Daoy (cell line): ENCODE results near the gene TSPAN15. TPM values are rescaled to one million over a fixed set of nuclear protein-coding genes. Genes with fewer than 3 reads are reported as not detected.

ENCODE experiments used
- DNase-seq: peaks from one replicate; pipeline ENCODE4 v3.0.0-alpha.2; 2015; ENCODE audit warnings: low read depth
- total RNA-seq: library from RNA; depleted of rRNA; stranded (reverse); fragments of >200 nt; shearing (Covaris generic); gene quantifications from 2 replicates; pipeline ENCODE4 v1.2.3, GENCODE V29; 2014

The TSPAN15 gene
- total RNA-seq, 1 experiment from 2014 or later: 4.6 TPM

- no peak for DNase-seq
Measured at GRCh38 chr10:69417542-69417941, 33.7 kb upstream of the TSPAN15 start.

GRCh38 chr10:69418052-69418752 is 33.1 kb upstream of the TSPAN15 start:
- no peak for DNase-seq

GRCh38 chr10:69419096-69419743 is 32.0 kb upstream of the TSPAN15 start:
- DNase-seq: no peak

- DNase-seq: no peak
Measured at GRCh38 chr10:69419744-69420126, 31.5 kb upstream of the TSPAN15 start.

GRCh38 chr10:69421611-69422308 is 29.5 kb upstream of the TSPAN15 start:
- no peak for DNase-seq

- DNase-seq: no peak
Measured at GRCh38 chr10:69422676-69423075, 28.6 kb upstream of the TSPAN15 start.

GRCh38 chr10:69425041-69425440 is 26.2 kb upstream of the TSPAN15 start:
- no peak for DNase-seq

GRCh38 chr10:69425511-69426298 is 25.6 kb upstream of the TSPAN15 start:
- DNase-seq: no peak

- DNase-seq: no peak
Measured at GRCh38 chr10:69426376-69426727, 24.9 kb upstream of the TSPAN15 start.

- DNase-seq: no peak
Measured at GRCh38 chr10:69428165-69428564, 23.1 kb upstream of the TSPAN15 start.

- no peak for DNase-seq
Measured at GRCh38 chr10:69434169-69434568, 17.1 kb upstream of the TSPAN15 start.

GRCh38 chr10:69434926-69435325 is 16.3 kb upstream of the TSPAN15 start:
- no peak for DNase-seq

- DNase-seq: no peak
Measured at GRCh38 chr10:69435966-69436520, 15.2 kb upstream of the TSPAN15 start.

GRCh38 chr10:69437321-69438259 is 13.7 kb upstream of the TSPAN15 start:
- no peak for DNase-seq

GRCh38 chr10:69438536-69439349 is 12.5 kb upstream of the TSPAN15 start:
- peak; percentile 62 for DNase-seq

GRCh38 chr10:69439350-69439739 is 11.9 kb upstream of the TSPAN15 start:
- peak; percentile 41 for DNase-seq

- DNase-seq: peak; percentile 43
Measured at GRCh38 chr10:69439813-69440506, 11.3 kb upstream of the TSPAN15 start.

- DNase-seq: no peak
Measured at GRCh38 chr10:69443354-69443753, 7.9 kb upstream of the TSPAN15 start.

GRCh38 chr10:69445041-69445440 is 6.2 kb upstream of the TSPAN15 start:
- DNase-seq: no peak
